GM19193 (cell line): Measurements from ENCODE around the gene CBL.

Experiments
- POLR2A ChIP-seq: IDR thresholded peaks from 4 replicates; pipeline ENCODE4 v1.6.1; 2011; ENCODE audit not compliant: insufficient read depth, insufficient read length; ENCODE audit errors: extremely low read depth

CBL gene

GRCh38 chr11:119351232-119351631 is 145.1 kb downstream of the CBL start:
- no peak for TF ChIP-seq POLR2A

DNA sequence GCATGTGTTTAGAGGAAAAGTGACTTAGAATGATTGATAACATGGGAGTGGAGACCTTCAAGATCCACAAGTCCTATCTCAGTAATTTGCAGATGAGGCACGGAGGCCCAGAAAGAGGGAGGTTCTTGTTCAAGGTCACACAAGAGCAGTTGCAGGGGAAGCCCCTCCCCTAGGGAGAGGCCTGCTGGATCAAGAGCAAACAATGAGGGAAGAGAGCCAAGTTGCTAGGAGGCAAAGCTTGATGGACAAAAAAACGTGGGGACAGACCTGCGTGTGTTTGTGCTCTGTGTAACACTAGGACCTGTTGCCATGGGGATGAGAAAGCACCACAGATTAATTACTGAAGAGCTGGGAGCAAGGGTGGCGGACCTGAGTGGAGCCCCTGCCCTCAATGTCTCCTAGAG is 146.7 kb downstream of the CBL start:
- no peak for TF ChIP-seq POLR2A

- TF ChIP-seq POLR2A: no peak
Measured at GRCh38 chr11:119355091-119355843, 149.1 kb downstream of the CBL start.

DNA sequence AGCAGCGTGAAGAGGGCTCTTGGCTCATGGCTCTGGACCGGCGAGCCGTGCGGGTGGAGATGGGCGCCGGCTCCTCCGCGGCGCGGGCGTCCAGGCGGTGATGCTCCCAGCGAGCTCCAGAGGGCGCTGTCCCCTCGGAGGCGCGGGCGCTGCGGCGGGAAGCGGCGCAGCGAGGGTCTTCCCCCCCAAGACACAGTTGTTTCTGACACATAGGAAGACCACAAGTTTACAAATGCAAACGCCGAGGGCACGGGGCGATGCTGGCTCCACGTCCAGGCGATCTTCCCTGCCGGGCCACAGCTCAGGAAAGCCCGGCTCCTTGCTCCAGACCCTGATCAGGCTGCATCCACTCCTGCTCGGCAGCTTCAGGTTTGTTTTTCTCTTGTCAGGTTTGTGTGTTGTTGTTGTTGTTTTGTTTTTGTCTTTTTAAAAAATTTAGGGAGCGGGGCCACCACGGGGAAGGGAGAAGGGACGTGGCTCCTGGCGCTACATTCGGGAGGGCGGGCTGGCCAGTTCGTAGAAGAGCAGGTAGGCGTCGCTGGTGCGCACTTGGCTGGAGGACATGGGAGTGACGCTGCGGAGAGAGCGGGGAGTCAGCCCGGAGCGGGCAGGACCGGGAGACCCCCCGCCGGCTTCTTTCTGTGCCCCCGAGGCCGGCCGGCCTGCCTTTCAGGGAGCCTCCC is 150.4 kb downstream of the CBL start:
- TF ChIP-seq POLR2A: no peak

DNA sequence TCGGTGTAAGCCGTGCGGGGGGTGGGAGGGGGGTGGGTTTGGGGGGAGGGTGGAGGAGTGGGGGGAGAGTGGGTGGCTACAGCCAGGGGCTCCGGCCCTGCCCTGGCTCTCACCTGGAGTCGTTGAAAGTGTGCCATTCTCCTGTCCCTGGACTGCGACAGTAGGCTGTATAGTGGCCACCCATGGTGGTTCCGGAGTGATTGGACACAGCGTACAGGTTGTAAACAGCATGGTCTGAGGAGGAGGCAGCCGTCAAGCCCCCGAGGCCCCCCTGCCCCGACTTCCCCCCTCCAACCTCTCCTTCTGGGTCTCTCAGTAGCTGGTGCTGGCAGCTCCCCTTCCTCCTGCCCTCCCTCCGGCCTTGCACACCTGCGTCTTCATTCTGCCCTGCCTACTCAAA is 150.9 kb downstream of the CBL start:
- TF ChIP-seq POLR2A: no peak
